ENCODE data around the gene EFHD2.
"Not testable (repeated sequence)": the region's sequence is repeated elsewhere in the genome, so short reads cannot be mapped to it uniquely, and the experiment has no call there.

The EFHD2 gene

DNA sequence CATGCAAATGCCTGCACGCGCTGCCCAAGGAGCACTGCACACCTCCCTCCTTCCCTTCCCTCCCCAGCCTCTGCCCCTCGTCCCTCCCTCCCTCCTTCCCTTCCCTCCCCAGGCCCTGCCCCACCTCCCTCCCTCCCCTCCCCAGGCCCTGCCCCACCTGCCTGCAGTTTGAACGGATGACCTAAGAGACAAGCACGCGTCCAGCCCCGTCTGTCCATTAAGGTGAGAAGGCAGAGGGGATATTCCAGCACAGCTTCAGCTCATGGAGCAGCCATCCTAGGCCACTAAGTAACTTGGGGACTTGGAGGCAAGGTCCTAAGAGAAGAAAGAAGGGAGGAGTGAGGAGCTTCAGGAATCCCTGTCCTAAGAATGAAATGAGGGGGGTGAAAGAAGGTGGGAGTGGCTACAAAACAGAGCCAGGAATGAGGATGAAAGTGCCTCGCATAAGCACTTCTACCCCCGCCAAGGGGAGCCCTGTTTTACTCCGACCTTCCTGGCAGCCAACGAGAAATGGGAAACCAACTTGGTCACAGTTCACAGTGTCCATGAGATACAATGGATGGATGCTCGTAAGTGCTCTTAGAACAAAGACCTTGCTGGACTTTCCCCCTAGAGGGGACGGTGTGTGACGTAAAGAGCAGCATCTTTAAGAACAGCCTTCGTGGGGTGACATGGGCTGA lies 21.3 kb upstream of the EFHD2 start:
- no peak for DNase-seq

GRCh38 chr1:15389828-15390227 lies 19.9 kb upstream of the EFHD2 start:
- DNase-seq: not testable (repeated sequence)

GRCh38 chr1:15390667-15391066 lies 19.0 kb upstream of the EFHD2 start:
- DNase-seq: no peak

GRCh38 chr1:15391366-15391765 lies 18.3 kb upstream of the EFHD2 start:
- no peak for DNase-seq

DNA sequence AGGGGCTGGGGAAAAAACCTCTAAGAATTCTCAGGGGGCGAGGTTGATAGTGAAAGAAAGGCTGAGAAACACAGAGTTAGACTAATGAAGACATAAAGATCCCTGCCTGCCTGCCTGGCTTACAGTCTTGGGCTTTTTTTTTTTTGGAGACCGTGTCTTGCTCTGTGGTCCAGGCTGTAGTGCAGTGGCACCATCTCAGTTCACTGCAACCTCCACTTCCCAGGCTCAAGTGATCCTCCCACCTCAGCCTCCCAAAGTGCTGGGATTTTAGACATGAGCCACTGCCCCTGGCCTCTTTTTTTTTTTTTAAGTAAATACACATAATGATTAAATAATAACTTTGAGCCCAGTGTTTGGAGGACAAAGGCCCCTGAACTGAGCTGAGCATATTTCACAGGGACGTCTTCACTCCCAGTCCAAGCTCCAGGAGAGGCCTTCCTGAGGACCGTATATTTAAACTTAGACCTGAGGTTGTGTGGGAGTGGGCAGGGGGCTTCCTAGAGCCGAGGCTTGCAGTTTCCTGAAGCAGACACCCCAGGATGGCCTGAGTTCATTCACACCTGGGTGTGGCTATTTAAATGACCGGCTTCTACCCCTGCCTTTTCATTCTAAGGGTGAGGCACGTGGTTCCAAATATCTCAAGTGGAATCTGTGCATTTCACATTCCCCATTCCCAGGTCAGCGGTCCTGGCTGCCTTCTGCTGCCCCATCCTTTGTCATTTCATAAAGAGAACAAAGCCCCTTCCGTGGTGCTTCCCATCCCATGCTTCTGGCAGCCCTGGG lies 16.0 kb upstream of the EFHD2 start:
- DNase-seq: no peak

GRCh38 chr1:15394258-15394690 lies 15.4 kb upstream of the EFHD2 start:
- no peak for DNase-seq

DNA sequence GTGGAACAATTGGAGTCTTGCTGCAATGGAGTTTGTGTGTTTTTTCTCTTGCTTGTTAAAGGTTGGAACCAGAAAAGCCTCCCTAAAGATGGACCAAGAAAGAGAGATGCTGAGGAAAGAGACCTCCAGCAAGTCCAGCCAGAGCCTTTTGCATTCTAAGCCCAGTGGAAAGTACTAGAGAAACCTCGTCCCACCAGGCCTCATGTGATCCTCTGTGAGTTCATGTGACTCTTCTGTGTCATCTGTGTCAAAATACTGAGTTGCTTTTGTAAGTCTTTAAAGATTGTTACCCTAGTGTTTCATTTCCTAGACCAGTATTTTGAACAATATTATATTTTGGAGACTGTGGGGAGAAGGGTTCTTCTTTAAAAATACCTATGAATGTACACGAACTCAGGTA lies 12.5 kb upstream of the EFHD2 start:
- no peak for DNase-seq

DNA sequence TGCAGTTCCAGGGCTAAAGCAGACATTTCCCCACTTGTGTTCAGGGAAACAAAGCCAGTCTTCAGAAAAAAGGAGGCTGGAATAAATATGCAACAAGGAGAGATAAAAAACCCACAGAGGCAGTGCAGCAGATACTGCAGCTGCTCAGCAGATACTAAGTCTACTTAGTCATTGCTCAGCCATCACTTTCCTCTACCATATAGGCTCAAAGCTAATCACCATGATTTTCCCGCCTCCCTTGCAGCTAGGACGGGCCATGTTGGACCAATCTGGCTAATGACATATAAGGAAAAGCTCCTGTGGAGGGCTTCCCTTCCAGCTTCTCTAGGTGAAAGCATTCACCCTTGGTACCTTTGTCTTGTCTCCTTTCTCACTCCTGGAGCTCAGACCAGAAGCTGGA lies 10.0 kb upstream of the EFHD2 start:
- no peak for DNase-seq

- no peak for DNase-seq
Measured at GRCh38 chr1:15400627-15401026, 9.1 kb upstream of the EFHD2 start.

DNA sequence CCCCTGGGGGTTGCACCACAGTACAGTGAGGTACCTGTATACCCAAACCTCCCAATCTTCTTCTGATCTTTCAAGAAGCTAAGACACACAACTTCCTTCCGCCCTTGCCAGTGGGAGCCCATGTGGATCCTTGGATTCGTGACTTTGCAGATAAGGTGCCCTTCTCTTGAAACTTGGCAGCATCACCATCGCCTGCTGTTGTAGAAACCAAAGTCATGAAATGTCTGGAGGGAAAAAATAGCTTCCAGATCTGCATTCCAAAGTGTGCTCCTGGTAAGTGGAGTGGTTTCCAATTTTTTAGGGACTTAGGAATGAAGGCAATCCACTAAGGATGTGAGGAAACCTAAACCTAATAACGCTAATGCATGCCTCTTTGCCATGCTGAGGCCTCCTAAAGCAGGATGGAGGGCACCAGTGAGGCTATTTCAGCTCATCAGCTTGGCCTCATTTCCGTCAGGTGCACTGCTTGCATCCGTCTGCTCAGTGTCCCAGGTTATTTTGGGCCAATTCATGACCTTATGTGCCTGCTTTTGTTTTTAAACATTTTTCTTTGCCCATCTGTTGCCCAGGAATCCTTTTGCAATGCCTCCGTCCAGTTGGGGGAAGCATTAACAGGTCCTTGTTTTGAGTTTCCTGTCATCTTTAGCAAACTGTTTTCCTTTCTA lies 8.2 kb upstream of the EFHD2 start:
- no peak for DNase-seq

GRCh38 chr1:15402809-15403450 lies 6.8 kb upstream of the EFHD2 start:
- DNase-seq: no peak

DNA sequence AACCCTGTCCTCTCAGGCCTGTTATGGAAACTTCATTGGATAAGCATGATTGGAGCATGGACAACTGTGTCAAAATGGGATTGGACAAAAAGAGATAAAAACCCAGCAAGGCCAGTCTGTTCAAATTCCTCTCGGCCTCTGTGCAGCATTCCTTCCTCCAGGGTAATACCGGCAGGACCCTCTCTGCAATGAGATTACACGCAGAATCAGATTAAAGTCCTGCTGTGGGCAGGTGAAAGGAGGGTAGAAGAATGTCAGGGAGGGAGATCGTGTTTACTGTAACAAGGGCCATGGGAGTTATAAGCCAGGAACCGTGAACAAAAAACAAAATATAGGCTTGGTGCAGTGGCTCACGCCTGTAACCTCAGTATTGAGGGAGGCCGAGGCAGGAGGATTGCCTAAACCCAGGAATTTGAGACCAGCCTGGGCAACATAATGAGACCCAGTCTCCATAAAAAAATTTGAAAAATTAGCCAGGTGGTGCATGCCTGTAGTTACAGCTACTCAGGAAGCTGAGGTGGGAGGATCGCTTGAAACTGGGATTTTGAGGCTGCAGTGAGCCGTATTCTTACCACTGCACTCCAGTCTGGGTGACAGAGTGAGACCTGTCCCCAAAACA lies 5.6 kb upstream of the EFHD2 start:
- no peak for DNase-seq

DNA sequence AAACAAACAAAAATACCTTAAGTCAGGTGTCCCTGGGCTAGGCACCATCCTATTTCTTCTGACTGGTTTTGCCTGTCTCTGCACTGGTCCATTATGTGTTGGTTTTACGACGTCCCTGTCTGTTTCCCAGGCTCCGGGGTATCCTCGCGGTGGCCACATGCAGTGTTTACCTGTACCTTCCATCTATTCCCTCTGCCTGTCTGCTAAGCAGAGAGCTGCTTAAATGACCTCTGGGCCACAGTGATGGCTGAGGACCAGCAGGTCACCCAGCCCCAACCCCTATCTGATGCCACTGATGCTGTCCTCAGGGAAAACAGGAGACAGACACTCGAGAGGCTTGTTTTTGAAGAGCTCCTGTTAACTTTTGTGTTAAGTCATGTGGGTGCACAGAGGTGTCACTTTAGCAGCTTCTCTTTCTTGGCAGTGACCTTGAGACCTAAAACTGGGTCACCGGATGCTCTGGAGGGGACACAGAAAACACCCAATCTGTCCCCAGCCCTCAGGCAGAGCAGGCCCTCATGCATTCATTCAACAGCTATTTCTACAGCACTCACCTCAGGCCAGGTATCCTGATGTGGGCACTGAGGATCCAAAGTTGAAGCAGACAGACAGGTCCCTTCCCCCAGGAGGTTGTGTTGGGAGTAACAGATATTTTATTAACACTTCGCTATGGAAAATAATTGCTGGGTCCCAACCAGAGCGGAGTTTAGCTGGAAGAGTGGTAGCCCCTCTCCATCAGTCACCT lies 4.4 kb upstream of the EFHD2 start:
- DNase-seq: no peak

- no peak for DNase-seq
Measured at GRCh38 chr1:15406614-15407559, 2.8 kb upstream of the EFHD2 start.

- DNase-seq: no peak
Measured at GRCh38 chr1:15407580-15407979, 2.1 kb upstream of the EFHD2 start.

- no peak for DNase-seq
Measured at GRCh38 chr1:15408890-15409387, 749 bp upstream of the EFHD2 start.

- DNase-seq: no peak
Measured at GRCh38 chr1:15410223-15410883, 665 bp downstream of the EFHD2 start.

- no peak for DNase-seq
Measured at GRCh38 chr1:15410884-15411245, 1.2 kb downstream of the EFHD2 start.

- no peak for DNase-seq
Measured at GRCh38 chr1:15411593-15412137, 2.0 kb downstream of the EFHD2 start.

DNA sequence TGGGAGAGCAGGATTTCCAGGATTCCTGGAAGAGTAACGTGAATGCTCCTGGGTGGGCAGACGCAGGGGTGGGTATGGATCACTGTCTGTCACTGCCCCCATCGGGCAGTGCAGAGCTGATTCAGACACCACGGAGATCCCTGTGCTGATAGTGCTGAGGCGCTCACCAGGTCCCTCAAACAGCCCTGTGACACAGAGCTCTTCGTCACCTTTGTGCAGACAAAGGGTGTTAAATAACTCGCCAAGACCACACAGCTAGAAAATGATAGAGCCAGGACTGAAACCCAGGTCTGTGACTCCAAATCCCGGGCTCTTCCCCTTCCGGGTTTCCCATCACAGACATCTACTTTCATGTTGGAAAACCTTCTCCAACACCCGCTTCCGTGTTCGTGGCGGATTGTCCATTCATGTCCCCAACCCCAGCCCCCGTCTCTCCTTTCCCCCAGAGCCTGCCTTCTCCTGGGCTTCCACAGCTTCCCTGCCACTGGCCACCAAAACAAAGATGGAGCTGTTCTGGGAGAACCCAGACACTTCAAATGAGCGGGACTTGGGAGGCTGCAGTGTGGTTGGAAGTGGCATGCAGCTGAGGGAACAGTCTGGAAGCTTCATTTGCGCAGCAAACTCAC lies 2.6 kb downstream of the EFHD2 start:
- no peak for DNase-seq
